H9 (cell line): ENCODE measurements around the gene PDE4B. TPM values are rescaled to one million over a fixed set of nuclear protein-coding genes. Genes with fewer than 3 reads are reported as not detected.

ENCODE experiments used
- DNase-seq: peaks from one replicate; pipeline ENCODE4 v3.0.0-alpha.2; 2017
- H2AFZ ChIP-seq: one replicate; pipeline ENCODE4 v1.6.1; 2013; ENCODE audit warnings: mild to moderate bottlenecking, low read length, control low read depth, moderate library complexity
- H2AK5ac ChIP-seq: 2 replicates; pipeline ENCODE4 v1.6.1; 2013; ENCODE audit warnings: low read length, control low read depth, mixed read lengths; ENCODE audit not compliant: insufficient read length
- H2BK120ac ChIP-seq: one replicate; pipeline ENCODE4 v1.6.1; 2013; ENCODE audit warnings: low read depth, mild to moderate bottlenecking, low read length, control low read depth, inconsistent platforms; ENCODE audit not compliant: poor library complexity, severe bottlenecking
- H2BK12ac ChIP-seq: 2 replicates; pipeline ENCODE4 v1.6.1; 2013; ENCODE audit warnings: low read length, control low read depth, mixed read lengths, low read depth; ENCODE audit not compliant: insufficient read length
- H2BK15ac ChIP-seq: 2 replicates; pipeline ENCODE4 v1.6.1; 2013; ENCODE audit warnings: low read depth, low read length, control low read depth
- H2BK20ac ChIP-seq: one replicate; pipeline ENCODE4 v1.6.1; 2013; ENCODE audit warnings: low read depth, mild to moderate bottlenecking, low read length, control low read depth, inconsistent platforms; ENCODE audit not compliant: poor library complexity, severe bottlenecking
- H2BK5ac ChIP-seq: 2 replicates; pipeline ENCODE4 v1.6.1; 2013; ENCODE audit warnings: low read length, control low read depth, mixed read lengths; ENCODE audit not compliant: insufficient read length
- H3K14ac ChIP-seq: 2 replicates; pipeline ENCODE4 v1.6.1; 2013; ENCODE audit warnings: low read length, control low read depth; ENCODE audit not compliant: insufficient read depth
- H3K18ac ChIP-seq: 2 replicates; pipeline ENCODE4 v1.6.1; 2013; ENCODE audit warnings: low read depth, mild to moderate bottlenecking, mixed read lengths, low read length, control low read depth; ENCODE audit not compliant: insufficient read length
- H3K23ac ChIP-seq: 2 replicates; pipeline ENCODE4 v1.6.1; 2013; ENCODE audit warnings: low read length, control low read depth, mixed read lengths, low read depth; ENCODE audit not compliant: insufficient read length
- H3K23me2 ChIP-seq: 2 replicates; pipeline ENCODE4 v1.6.1; 2013; ENCODE audit warnings: low read depth, mild to moderate bottlenecking, mixed read lengths, low read length, control low read depth; ENCODE audit not compliant: insufficient read length, poor library complexity, severe bottlenecking
- H3K27ac ChIP-seq: 2 replicates; pipeline ENCODE4 v1.5.1; 2013; ENCODE audit warnings: low read length, control low read depth, mixed read lengths, low read depth; ENCODE audit not compliant: insufficient read length
- H3K27me3 ChIP-seq: 2 replicates; pipeline ENCODE4 v1.6.1; 2013; ENCODE audit warnings: low read length, control low read depth, inconsistent platforms; ENCODE audit not compliant: insufficient read depth
- H3K4ac ChIP-seq: 2 replicates; pipeline ENCODE4 v1.6.1; 2013; ENCODE audit warnings: low read depth, mild to moderate bottlenecking, control low read depth, inconsistent platforms, low read length, moderate library complexity
- H3K4me1 ChIP-seq: 2 replicates; pipeline ENCODE4 v1.6.1; 2013; ENCODE audit warnings: low read length, control low read depth, inconsistent platforms; ENCODE audit not compliant: insufficient read depth
- H3K4me2 ChIP-seq: 2 replicates; pipeline ENCODE4 v1.6.1; 2013; ENCODE audit warnings: low read length, control low read depth, mixed read lengths; ENCODE audit not compliant: insufficient read length, insufficient read depth
- H3K56ac ChIP-seq: 2 replicates; pipeline ENCODE4 v1.6.1; 2013; ENCODE audit warnings: low read depth, mild to moderate bottlenecking, mixed read lengths, low read length, control low read depth; ENCODE audit not compliant: insufficient read length
- H3K79me1 ChIP-seq: 2 replicates; pipeline ENCODE4 v1.6.1; 2013; ENCODE audit warnings: low read depth, mild to moderate bottlenecking, moderate library complexity, low read length, control low read depth, inconsistent platforms; ENCODE audit not compliant: insufficient read depth, poor library complexity, severe bottlenecking
- H3K79me2 ChIP-seq: 2 replicates; pipeline ENCODE4 v1.6.1; 2013; ENCODE audit warnings: low read length, control low read depth, inconsistent platforms; ENCODE audit not compliant: insufficient read depth
- H3K9ac ChIP-seq: 2 replicates; pipeline ENCODE4 v1.6.1; 2013; ENCODE audit warnings: low read length, control low read depth, mixed read lengths; ENCODE audit not compliant: insufficient read length; ENCODE audit errors: extremely low read depth
- H3K9me3 ChIP-seq: one replicate; pipeline ENCODE4 v1.6.1; 2013; ENCODE audit warnings: low read depth, low read length, inconsistent platforms; ENCODE audit not compliant: control insufficient read depth
- H3T11ph ChIP-seq: one replicate; pipeline ENCODE4 v1.6.1; 2013; ENCODE audit warnings: mild to moderate bottlenecking, low read length, control low read depth, inconsistent platforms
- H4K20me1 ChIP-seq: one replicate; pipeline ENCODE4 v1.6.1; 2013; ENCODE audit not compliant: control insufficient read depth, insufficient read length, insufficient read depth
- H4K5ac ChIP-seq: 2 replicates; pipeline ENCODE4 v1.6.1; 2013; ENCODE audit warnings: low read depth, mild to moderate bottlenecking, mixed read lengths, low read length, control low read depth; ENCODE audit not compliant: insufficient read length
- H4K8ac ChIP-seq: replicated peaks from 2 replicates; pipeline ENCODE4 v1.6.1; 2013; ENCODE audit warnings: low read length, control low read depth, mixed read lengths, low read depth; ENCODE audit not compliant: insufficient read length
- H4K91ac ChIP-seq: 2 replicates; pipeline ENCODE4 v1.6.1; 2013; ENCODE audit warnings: low read depth, mild to moderate bottlenecking, moderate library complexity, mixed read lengths, low read length, control low read depth; ENCODE audit not compliant: insufficient read length
- H3K27ac Mint-ChIP-seq, 3 experiments: 2 replicates in 2 of 3; 3 replicates in 1 of 3; pipeline ENCODE4 v1.8.0; 2020 to 2021; ENCODE audit warnings: mixed read lengths in 3 of 3, mild to moderate bottlenecking in 1 of 3, moderate library complexity in 1 of 3
- H3K27me3 Mint-ChIP-seq: 2 replicates; pipeline ENCODE4 v1.8.0; 2021; ENCODE audit warnings: low read depth, mild to moderate bottlenecking, moderate library complexity, mixed read lengths
- H3K36me3 Mint-ChIP-seq, 3 experiments: 2 replicates in 2 of 3; 3 replicates in 1 of 3; pipeline ENCODE4 v1.8.0; 2020 to 2021; ENCODE audit warnings: low read depth in 3 of 3, mixed read lengths in 3 of 3; ENCODE audit not compliant: insufficient read depth in 1 of 3
- H3K4me1 Mint-ChIP-seq, 2 experiments: 2 replicates each; pipeline ENCODE4 v1.8.0; 2020; ENCODE audit warnings: mixed read lengths in 2 of 2
- H3K4me3 Mint-ChIP-seq, 2 experiments: 2 replicates in 1 of 2; 3 replicates in 1 of 2; pipeline ENCODE4 v1.8.0; 2020 to 2021; ENCODE audit warnings: mild to moderate bottlenecking in 2 of 2, mixed read lengths in 2 of 2, moderate library complexity in 1 of 2
- H3K9me3 Mint-ChIP-seq, 2 experiments: 2 replicates in 1 of 2; 3 replicates in 1 of 2; pipeline ENCODE4 v1.8.0; 2020; ENCODE audit warnings: mild to moderate bottlenecking in 2 of 2, mixed read lengths in 2 of 2, moderate library complexity in 1 of 2
- CTCF ChIP-seq: fragments of 200-600 bp; sonication (generic); conservative IDR thresholded peaks from 3 replicates; pipeline ENCODE4 v1.8.0; 2021; ENCODE audit warnings: antibody characterized with exemption, mild to moderate bottlenecking
- WGBS: extraction: QIAGEN DNeasy Blood & Tissue Kit; methylation state at CpG from one replicate; pipeline ENCODE4 v1.1.7; 2013; ENCODE audit warnings: missing lambda C conversion rate, low lambda C conversion rate, mixed read lengths; ENCODE audit not compliant: insufficient read length; ENCODE audit errors: extremely low coverage; 5-methylcytosine and 5-hydroxymethylcytosine counted together
- total RNA-seq: library from RNA; stranded (reverse); gene quantifications from 2 replicates; pipeline ENCODE4 v1.2.1, GENCODE V29; 2021

Gene PDE4B
- total RNA-seq, 1 experiment from 2014 or later = 19.8 TPM

GRCh38 chr1:66000033-66000637 is 207.4 kb downstream of the PDE4B start:
- H3K4me1 Mint-ChIP-seq = peaks cover 13% of the 10 kb centered on the region in 2 experiments
- DNase-seq = no peak
- Histone ChIP-seq H4K5ac (no peak overlapping the region), H4K8ac (no peak overlapping the region), H2BK20ac (no peak overlapping the region), H3K4ac (no peak overlapping the region), H2BK120ac (no peak overlapping the region), H2BK12ac (no peak overlapping the region), H4K20me1 (no peaks in the 10 kb centered on the region), H3K23me2 (no peaks in the 10 kb centered on the region), H2BK5ac (no peak overlapping the region), H3K14ac (no peak overlapping the region), H3K79me1 (no peaks in the 10 kb centered on the region), H3K18ac (no peak overlapping the region), H4K91ac (no peak overlapping the region), H3K9ac (no peak overlapping the region), H3T11ph (no peak overlapping the region), H3K23ac (no peak overlapping the region), H3K27me3 (peaks cover 5% of the 10 kb centered on the region; the same call in 1 of the 2 replicates), H2AFZ (no peak overlapping the region), H3K9me3 (no peaks in the 10 kb centered on the region), H2AK5ac (no peak overlapping the region), H3K56ac (no peak overlapping the region), H2BK15ac (no peak overlapping the region), H3K79me2 (no peaks in the 10 kb centered on the region), H3K4me1 (no peaks in the 10 kb centered on the region), H3K27ac (no peak overlapping the region), H3K4me2 (no peak overlapping the region)
- no peaks in the 10 kb centered on the region; a peak in 1 of 5 replicates for H3K9me3 Mint-ChIP-seq
- TF ChIP-seq CTCF = no peak
- no peaks in the 10 kb centered on the region for H3K36me3 Mint-ChIP-seq
- WGBS = no CpG with 5 or more reads among the region's 1 CpG
- H3K27ac Mint-ChIP-seq = no peak overlapping the region
- no peak overlapping the region for H3K4me3 Mint-ChIP-seq
- H3K27me3 Mint-ChIP-seq = peaks cover 81% of the 10 kb centered on the region
